A549 (cell line): Measurements from ENCODE around the gene EPHB6. TPM values are rescaled to one million over a fixed set of nuclear protein-coding genes. Genes with fewer than 3 reads are reported as not detected.

ENCODE experiments used
- ATAC-seq, 2 experiments: fragments of 200-7000 bp in 1 of 2; fragments of >200 bp in 1 of 2; cut with Nextera tagmentation in 1 of 2; cut with Tn5 transposase in 1 of 2; 3 replicates each; pipeline versions ENCODE4 v1.8.0 to v1.9.1; 2018 to 2020; ENCODE audit warnings: mild to moderate bottlenecking in 1 of 2, moderate library complexity in 1 of 2
- CTCF ChIA-PET: fragments of 300-600 bp; sonication (Branson Sonifier 250); formaldehyde crosslinking; extraction: SDS; loops from one replicate; lab custom pipeline; 2021; ENCODE audit warnings: antibody characterized with exemption, inconsistent platforms; lab: Yijun Ruan, JAX
- POLR2A ChIA-PET: fragments of 350-600 bp; formaldehyde crosslinking; extraction: SDS; loops from one replicate; lab custom pipeline; 2021; ENCODE audit warnings: antibody characterized with exemption, inconsistent platforms; lab: Yijun Ruan, JAX
- DNase-seq, 2 experiments: peaks; one replicate each; pipeline versions ENCODE4 v3.0.0 to v3.0.0-alpha.2; 2011 to 2016; ENCODE audit warnings: low read depth in 1 of 2, low spot score in 1 of 2
- FAIRE-seq: peaks from 2 replicates; lab custom pipeline; 2011; peaks lifted over from hg19 to GRCh38; lab: Jason Lieb, UNC
- H3K27ac ChIP-seq, 2 experiments: fragments of >200 bp; sonication (Bioruptor Twin); formaldehyde crosslinking; 3 replicates each; pipeline ENCODE4 v1.5.1; 2016 to 2017
- H3K4me1 ChIP-seq: fragments of >200 bp; sonication (Bioruptor Twin); formaldehyde crosslinking; 3 replicates; pipeline ENCODE4 v1.6.1; 2016
- H3K4me2 ChIP-seq: fragments of >200 bp; sonication (Bioruptor Twin); formaldehyde crosslinking; 3 replicates; pipeline ENCODE4 v1.6.1; 2016
- H3K4me3 ChIP-seq: fragments of >200 bp; sonication (Bioruptor Twin); formaldehyde crosslinking; 3 replicates; pipeline ENCODE4 v1.5.1; 2016
- H3K9me3 ChIP-seq: fragments of >200 bp; sonication (Bioruptor Twin); formaldehyde crosslinking; 3 replicates; pipeline ENCODE4 v1.6.1; 2016
- CBX2 ChIP-seq: fragments of 200-600 bp; sonication (generic); IDR thresholded peaks from 2 replicates; pipeline ENCODE4 v1.6.1; 2016; ENCODE audit warnings: low read depth, mild to moderate bottlenecking, borderline replicate concordance
- EHF ChIP-seq: fragments of 250-450 bp; sonication (Bioruptor Pico); IDR thresholded peaks from 2 replicates; pipeline ENCODE4 v1.5.0; 2020; ENCODE audit warnings: mild to moderate bottlenecking
- ESRRA ChIP-seq: fragments of 150-350 bp; IDR thresholded peaks from 2 replicates; pipeline ENCODE4 v1.6.1; 2014; ENCODE audit warnings: mild to moderate bottlenecking, low read length, borderline replicate concordance
- FOXS1 ChIP-seq: fragments of 250-450 bp; sonication (Bioruptor Pico); IDR thresholded peaks from 2 replicates; pipeline ENCODE4 v1.5.0; 2020; ENCODE audit warnings: mild to moderate bottlenecking, moderate library complexity
- GATA3 ChIP-seq: IDR thresholded peaks from 2 replicates; pipeline ENCODE4 v1.6.1; 2012; ENCODE audit warnings: borderline replicate concordance
- HOXB13 ChIP-seq: fragments of 250-450 bp; sonication (Bioruptor Pico); IDR thresholded peaks from 2 replicates; pipeline ENCODE4 v1.5.0; 2020; ENCODE audit warnings: low read depth, mild to moderate bottlenecking, moderate library complexity
- JUNB ChIP-seq: fragments of >200 bp; sonication (Bioruptor Twin); formaldehyde crosslinking; IDR thresholded peaks from 2 replicates; pipeline ENCODE4 v1.6.1; 2016
- MAZ ChIP-seq: fragments of 150-350 bp; IDR thresholded peaks from 2 replicates; pipeline ENCODE4 v1.6.1; 2014; ENCODE audit warnings: antibody characterized with exemption, low read depth, low read length, borderline replicate concordance
- NFE2L2 ChIP-seq: fragments of 150-350 bp; conservative IDR thresholded peaks from 2 replicates; pipeline ENCODE4 v1.6.1; 2014; ENCODE audit warnings: low read length
- NPAS2 ChIP-seq: fragments of 250-450 bp; sonication (Bioruptor Pico); IDR thresholded peaks from 2 replicates; pipeline ENCODE4 v1.8.0; 2022; ENCODE audit warnings: mild to moderate bottlenecking, moderate library complexity, borderline replicate concordance
- NR3C1 ChIP-seq: fragments of >200 bp; sonication (Bioruptor Twin); formaldehyde crosslinking; IDR thresholded peaks from 3 replicates; pipeline ENCODE4 v1.6.1; 2017
- POLR2AphosphoS2 ChIP-seq: conservative IDR thresholded peaks from 2 replicates; pipeline ENCODE4 v1.6.1; 2012; ENCODE audit warnings: low read length, improper control_type of control experiment, inconsistent platforms
- RAD21 ChIP-seq, 2 experiments: fragments of >200 bp in 1 of 2; sonication (Bioruptor Twin) in 1 of 2; formaldehyde crosslinking in 1 of 2; IDR thresholded peaks in 1 of 2; conservative IDR thresholded peaks in 1 of 2; 2 replicates in 1 of 2; 3 replicates in 1 of 2; pipeline ENCODE4 v1.6.1; 2012 to 2018; ENCODE audit warnings: inconsistent platforms in 1 of 2
- RARB ChIP-seq: fragments of 250-450 bp; sonication (Bioruptor Pico); IDR thresholded peaks from 2 replicates; pipeline ENCODE4 v1.8.0; 2021; ENCODE audit warnings: mild to moderate bottlenecking, moderate library complexity
- RCOR1 ChIP-seq: fragments of 150-350 bp; IDR thresholded peaks from 2 replicates; pipeline ENCODE4 v1.6.1; 2014; ENCODE audit warnings: antibody characterized with exemption, low read length, low read depth
- SMC3 ChIP-seq: fragments of >200 bp; sonication (Bioruptor Twin); formaldehyde crosslinking; IDR thresholded peaks from 3 replicates; pipeline ENCODE4 v1.6.1; 2018; ENCODE audit warnings: inconsistent platforms
- SREBF2 ChIP-seq: fragments of 450-650 bp; IDR thresholded peaks from 2 replicates; pipeline ENCODE4 v1.6.1; 2014; ENCODE audit warnings: mild to moderate bottlenecking, moderate library complexity
- ZNF302 ChIP-seq: fragments of 250-450 bp; sonication (Bioruptor Pico); IDR thresholded peaks from 2 replicates; pipeline ENCODE4 v1.9.0; 2021; ENCODE audit warnings: inconsistent platforms, mild to moderate bottlenecking, moderate library complexity
- ZSCAN20 ChIP-seq: fragments of 250-450 bp; sonication (Bioruptor Pico); IDR thresholded peaks from 2 replicates; pipeline ENCODE4 v1.8.0; 2022; ENCODE audit warnings: mild to moderate bottlenecking, moderate library complexity
- WGBS: methylation state at CpG from one replicate; pipeline ENCODE4 v1.1.6; 2017; ENCODE audit errors: missing lambda C conversion rate; 5-methylcytosine and 5-hydroxymethylcytosine counted together
- polyA plus RNA-seq, 4 experiments: library from polyadenylated mRNA; depleted of rRNA in 3 of 4; stranded (reverse); fragments of >200 nt; fragmentation: RNase III in 1 of 4; extraction: RNeasy Plus Mini Kit Qiagen cat#74134 plus additional on column Dnase treatment in 1 of 4; gene quantifications; 2 replicates in 3 of 4; 3 replicates in 1 of 4; pipeline ENCODE4 v1.2.3, GENCODE V29; 2011 to 2017
- TF ChIP-seq, protein P1 (sequence below): fragments of 250-450 bp; sonication (Bioruptor Pico); IDR thresholded peaks from 2 replicates; pipeline ENCODE4 v1.5.0; 2021; ENCODE audit warnings: mild to moderate bottlenecking, moderate library complexity, borderline replicate concordance
- TF ChIP-seq, protein P2 (sequence below): IDR thresholded peaks from 2 replicates; pipeline ENCODE4 v1.6.1; 2012
- TF ChIP-seq, protein P3 (sequence below): fragments of >200 bp; sonication (Bioruptor Twin); formaldehyde crosslinking; IDR thresholded peaks from 3 replicates; pipeline ENCODE4 v1.5.1; 2016
- TF ChIP-seq, protein P4 (sequence below): fragments of 150-350 bp; IDR thresholded peaks from 2 replicates; pipeline ENCODE4 v1.6.1; 2014; ENCODE audit warnings: low read depth, mild to moderate bottlenecking, low read length

Gene EPHB6
- polyA plus RNA-seq, 2 of the 4 experiments (the other 2 are of a cell fraction) = 0.26 to 0.37 TPM

DNA sequence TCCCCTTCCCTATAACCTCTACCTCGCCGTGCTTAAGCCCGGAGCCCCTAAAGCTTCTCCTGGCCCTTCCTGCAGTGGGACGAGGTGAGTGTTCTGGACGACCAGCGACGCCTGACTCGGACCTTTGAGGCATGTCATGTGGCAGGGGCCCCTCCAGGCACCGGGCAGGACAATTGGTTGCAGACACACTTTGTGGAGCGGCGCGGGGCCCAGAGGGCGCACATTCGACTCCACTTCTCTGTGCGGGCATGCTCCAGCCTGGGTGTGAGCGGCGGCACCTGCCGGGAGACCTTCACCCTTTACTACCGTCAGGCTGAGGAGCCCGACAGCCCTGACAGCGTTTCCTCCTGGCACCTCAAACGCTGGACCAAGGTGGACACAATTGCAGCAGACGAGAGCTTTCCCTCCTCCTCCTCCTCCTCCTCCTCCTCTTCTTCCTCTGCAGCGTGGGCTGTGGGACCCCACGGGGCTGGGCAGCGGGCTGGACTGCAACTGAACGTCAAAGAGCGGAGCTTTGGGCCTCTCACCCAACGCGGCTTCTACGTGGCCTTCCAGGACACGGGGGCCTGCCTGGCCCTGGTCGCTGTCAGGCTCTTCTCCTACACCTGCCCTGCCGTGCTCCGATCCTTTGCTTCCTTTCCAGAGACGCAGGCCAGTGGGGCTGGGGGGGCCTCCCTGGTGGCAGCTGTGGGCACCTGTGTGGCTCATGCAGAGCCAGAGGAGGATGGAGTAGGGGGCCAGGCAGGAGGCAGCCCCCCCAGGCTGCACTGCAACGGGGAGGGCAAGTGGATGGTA, 9.2 kb downstream of the EPHB6 start (continued):
- TF ChIP-seq SREBF2 (no peak), RCOR1 (no peak), RAD21 (conservative IDR thresholded peaks at IDR 0.05 in 1 of 2, IDR thresholded peaks at IDR 0.05 in 1 of 2) (no peak), NR3C1 (no peak), ESRRA (no peak), ZSCAN20 (CRISPR knock-in tag) (no peak), HOXB13 (CRISPR knock-in tag) (no peak)

DNA sequence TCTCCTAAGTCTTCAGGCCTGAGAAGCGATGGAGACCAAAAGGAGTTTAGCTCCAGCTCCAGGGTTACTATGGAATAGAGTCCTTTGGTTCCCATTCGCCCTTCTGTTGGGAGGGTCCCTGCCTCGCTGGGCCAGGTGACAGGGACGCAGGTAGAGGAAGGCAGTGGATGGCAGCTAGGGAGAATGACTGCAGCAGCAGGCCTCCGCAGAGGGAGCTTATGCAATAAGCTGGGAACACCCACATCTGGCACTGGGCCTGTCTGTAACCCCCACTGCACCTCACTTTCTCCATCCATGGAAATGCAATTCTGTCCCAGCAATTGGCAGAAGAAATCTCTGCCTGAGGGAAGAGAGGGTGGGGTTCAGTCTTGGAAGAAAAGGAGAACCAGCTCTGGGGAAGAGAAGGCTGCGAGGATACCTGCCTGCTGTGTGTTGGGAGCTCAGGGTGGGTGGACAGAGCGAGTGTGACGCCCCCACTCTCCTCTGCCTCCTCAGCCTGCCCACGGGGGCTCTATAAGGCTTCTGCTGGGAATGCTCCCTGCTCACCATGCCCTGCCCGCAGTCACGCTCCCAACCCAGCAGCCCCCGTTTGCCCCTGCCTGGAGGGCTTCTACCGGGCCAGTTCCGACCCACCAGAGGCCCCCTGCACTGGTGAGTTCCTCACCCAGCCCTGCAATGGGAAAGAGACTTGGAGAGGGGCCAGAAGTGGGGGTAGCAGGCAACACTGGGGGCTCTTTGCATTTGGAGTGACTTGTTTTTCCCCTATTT, 10.3 kb downstream of the EPHB6 start:
- Histone ChIP-seq H3K4me1 (no peaks in the 10 kb centered on the region), H3K4me2 (no peak overlapping the region), H3K27ac (no peak overlapping the region), H3K4me3 (no peak overlapping the region), H3K9me3 (no peaks in the 10 kb centered on the region)
- ChIA-PET CTCF (interaction anchor here (1.2 to 5.2 kb wide), 6 partner anchors 10 to 330 kb away, joined by 3 to 40 read pairs (median 5); partner anchors contain the start of gene EPHB6), POLR2A (no interaction called here)
- TF ChIP-seq, protein P1, sequence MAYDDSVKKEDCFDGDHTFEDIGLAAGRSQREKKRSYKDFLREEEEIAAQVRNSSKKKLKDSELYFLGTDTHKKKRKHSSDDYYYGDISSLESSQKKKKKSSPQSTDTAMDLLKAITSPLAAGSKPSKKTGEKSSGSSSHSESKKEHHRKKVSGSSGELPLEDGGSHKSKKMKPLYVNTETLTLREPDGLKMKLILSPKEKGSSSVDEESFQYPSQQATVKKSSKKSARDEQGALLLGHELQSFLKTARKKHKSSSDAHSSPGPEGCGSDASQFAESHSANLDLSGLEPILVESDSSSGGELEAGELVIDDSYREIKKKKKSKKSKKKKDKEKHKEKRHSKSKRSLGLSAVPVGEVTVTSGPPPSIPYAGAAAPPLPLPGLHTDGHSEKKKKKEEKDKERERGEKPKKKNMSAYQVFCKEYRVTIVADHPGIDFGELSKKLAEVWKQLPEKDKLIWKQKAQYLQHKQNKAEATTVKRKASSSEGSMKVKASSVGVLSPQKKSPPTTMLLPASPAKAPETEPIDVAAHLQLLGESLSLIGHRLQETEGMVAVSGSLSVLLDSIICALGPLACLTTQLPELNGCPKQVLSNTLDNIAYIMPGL (CRISPR knock-in tag) = no peak
- TF ChIP-seq ZNF302 (CRISPR knock-in tag) (no peak), JUNB (no peak), SMC3 (no peak)
- ATAC-seq (no peak), FAIRE-seq (no peak), DNase-seq (no peak)
- WGBS = 5% methylated on average over 7 of the region's 14 CpGs

DNA sequence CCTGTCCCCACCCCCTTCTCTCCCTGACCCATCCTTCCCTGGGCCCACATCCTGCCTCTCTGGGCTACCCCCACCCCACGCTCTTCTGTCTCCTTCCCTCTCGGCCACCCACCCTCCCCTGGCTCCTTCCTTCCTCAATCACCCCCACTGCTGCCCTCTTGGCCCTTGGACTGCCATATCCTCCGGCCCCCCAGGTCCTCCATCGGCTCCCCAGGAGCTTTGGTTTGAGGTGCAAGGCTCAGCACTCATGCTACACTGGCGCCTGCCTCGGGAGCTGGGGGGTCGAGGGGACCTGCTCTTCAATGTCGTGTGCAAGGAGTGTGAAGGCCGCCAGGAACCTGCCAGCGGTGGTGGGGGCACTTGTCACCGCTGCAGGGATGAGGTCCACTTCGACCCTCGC, 10.9 kb downstream of the EPHB6 start:
- H3K9me3 ChIP-seq = no peaks in the 10 kb centered on the region
- ATAC-seq (0 out of 6 replicates have a peak, but pooled peaks of 1 of the 2 experiments have one; percentile 2), DNase-seq (no peak), FAIRE-seq (no peak)
- no peak overlapping the region for H3K4me3 ChIP-seq
- POLR2A ChIA-PET = no interaction called here
- no peak overlapping the region for H3K27ac ChIP-seq
- CTCF ChIA-PET = interaction anchor here (0.7 to 5.2 kb wide), 18 partner anchors 10 to 394 kb away, joined by 3 to 40 read pairs (median 4); partner anchors contain the start of genes EPHB6 and TRPV5
- 0% methylated on average over 3 of the region's 13 CpGs for WGBS
- H3K4me1 ChIP-seq = no peaks in the 10 kb centered on the region
- H3K4me2 ChIP-seq = no peak overlapping the region
- TF ChIP-seq RARB (CRISPR knock-in tag) = no peak
- no peak for TF ChIP-seq SMC3
- no peak for TF ChIP-seq MAZ
- no peak for TF ChIP-seq RAD21 (conservative IDR thresholded peaks at IDR 0.05 in 1 of 2, IDR thresholded peaks at IDR 0.05 in 1 of 2)
- TF ChIP-seq, protein P2, sequence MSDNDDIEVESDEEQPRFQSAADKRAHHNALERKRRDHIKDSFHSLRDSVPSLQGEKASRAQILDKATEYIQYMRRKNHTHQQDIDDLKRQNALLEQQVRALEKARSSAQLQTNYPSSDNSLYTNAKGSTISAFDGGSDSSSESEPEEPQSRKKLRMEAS = no peak
- TF ChIP-seq FOXS1 (CRISPR knock-in tag) = no peak
- no peak for TF ChIP-seq GATA3

DNA sequence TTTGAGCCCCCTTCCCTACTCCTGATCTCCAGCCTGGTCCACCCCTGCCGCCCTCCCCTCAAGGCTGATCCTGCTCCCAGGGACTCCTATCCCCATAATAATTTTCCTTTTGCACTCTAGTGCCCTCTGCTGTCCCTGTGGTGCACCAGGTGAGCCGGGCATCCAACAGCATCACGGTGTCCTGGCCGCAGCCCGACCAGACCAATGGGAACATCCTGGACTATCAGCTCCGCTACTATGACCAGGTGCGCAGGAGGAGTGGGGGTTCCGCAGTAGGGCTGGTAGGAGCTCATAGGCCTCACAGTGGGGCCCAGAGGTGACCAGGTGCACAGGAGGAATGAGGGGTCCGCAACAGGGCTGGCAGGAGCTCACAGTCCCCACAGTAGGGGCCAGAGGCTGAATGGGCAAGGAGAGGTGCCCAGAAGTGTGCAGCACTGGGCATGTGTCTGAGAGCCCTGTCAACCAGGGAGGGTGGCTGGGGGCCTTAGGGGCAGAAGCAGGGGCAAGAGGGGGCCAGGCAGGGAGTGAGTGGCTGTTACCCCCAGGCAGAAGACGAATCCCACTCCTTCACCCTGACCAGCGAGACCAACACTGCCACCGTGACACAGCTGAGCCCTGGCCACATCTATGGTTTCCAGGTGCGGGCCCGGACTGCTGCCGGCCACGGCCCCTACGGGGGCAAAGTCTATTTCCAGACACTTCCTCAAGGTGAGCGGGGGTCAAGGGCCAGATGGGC, 11.7 kb downstream of the EPHB6 start:
- Histone ChIP-seq H3K27ac (no peak overlapping the region), H3K9me3 (no peaks in the 10 kb centered on the region)
- no peak for FAIRE-seq
- peak; percentile 32 to 67 for DNase-seq
- CTCF ChIA-PET = interaction anchor here (0.7 to 5.2 kb wide), 23 partner anchors 9 to 394 kb away, joined by 3 to 40 read pairs (median 4); partner anchors contain the start of genes EPHB6 and TRPV5
- TF ChIP-seq RAD21 (conservative IDR thresholded peaks at IDR 0.05 in 1 of 2, IDR thresholded peaks at IDR 0.05 in 1 of 2) (peak; percentile 27 to 47; a peak in 3 of 5 replicates), SMC3 (peak; percentile 58), NFE2L2 (no peak), RARB (CRISPR knock-in tag) (no peak), NPAS2 (no peak), EHF (CRISPR knock-in tag) (no peak), CBX2 (no peak), POLR2AphosphoS2 (no peak)
- TF ChIP-seq, protein P3, sequence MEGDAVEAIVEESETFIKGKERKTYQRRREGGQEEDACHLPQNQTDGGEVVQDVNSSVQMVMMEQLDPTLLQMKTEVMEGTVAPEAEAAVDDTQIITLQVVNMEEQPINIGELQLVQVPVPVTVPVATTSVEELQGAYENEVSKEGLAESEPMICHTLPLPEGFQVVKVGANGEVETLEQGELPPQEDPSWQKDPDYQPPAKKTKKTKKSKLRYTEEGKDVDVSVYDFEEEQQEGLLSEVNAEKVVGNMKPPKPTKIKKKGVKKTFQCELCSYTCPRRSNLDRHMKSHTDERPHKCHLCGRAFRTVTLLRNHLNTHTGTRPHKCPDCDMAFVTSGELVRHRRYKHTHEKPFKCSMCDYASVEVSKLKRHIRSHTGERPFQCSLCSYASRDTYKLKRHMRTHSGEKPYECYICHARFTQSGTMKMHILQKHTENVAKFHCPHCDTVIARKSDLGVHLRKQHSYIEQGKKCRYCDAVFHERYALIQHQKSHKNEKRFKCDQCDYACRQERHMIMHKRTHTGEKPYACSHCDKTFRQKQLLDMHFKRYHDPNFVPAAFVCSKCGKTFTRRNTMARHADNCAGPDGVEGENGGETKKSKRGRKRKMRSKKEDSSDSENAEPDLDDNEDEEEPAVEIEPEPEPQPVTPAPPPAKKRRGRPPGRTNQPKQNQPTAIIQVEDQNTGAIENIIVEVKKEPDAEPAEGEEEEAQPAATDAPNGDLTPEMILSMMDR = peak; percentile 49
- TF ChIP-seq, protein P4, sequence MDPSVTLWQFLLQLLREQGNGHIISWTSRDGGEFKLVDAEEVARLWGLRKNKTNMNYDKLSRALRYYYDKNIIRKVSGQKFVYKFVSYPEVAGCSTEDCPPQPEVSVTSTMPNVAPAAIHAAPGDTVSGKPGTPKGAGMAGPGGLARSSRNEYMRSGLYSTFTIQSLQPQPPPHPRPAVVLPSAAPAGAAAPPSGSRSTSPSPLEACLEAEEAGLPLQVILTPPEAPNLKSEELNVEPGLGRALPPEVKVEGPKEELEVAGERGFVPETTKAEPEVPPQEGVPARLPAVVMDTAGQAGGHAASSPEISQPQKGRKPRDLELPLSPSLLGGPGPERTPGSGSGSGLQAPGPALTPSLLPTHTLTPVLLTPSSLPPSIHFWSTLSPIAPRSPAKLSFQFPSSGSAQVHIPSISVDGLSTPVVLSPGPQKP = no peak
- TF ChIP-seq, all 56 proteins: peak for 3
- Histone ChIP-seq H3K4me3 (no peak overlapping the region), H3K4me1 (no peaks in the 10 kb centered on the region), H3K4me2 (no peak overlapping the region)
- POLR2A ChIA-PET = no interaction called here
- peak; percentile 82 to 93 for ATAC-seq
- 5% methylated on average over 11 of the region's 18 CpGs for WGBS
